PC-3 (cell line): ENCODE results near the gene TBCB. TPM values are rescaled to one million over a fixed set of nuclear protein-coding genes. Genes with fewer than 3 reads are reported as not detected.

Source experiments
- ATAC-seq: fragments of 200-7000 bp; cut with Tn5 transposase; 2 replicates; pipeline ENCODE4 v1.9.1; 2020; ENCODE audit warnings: mild to moderate bottlenecking, moderate library complexity
- BruUV-seq: library from RNA; stranded (reverse); fragments of 400-500 nt; replicated peaks from 2 replicates; lab custom pipeline; 2021; lab: Mats Ljungman, UMichigan
- CTCF ChIA-PET: fragments of 300-600 bp; sonication (Branson Sonifier 250); formaldehyde crosslinking; loops from one replicate; lab custom pipeline; 2022; ENCODE audit warnings: antibody characterized with exemption; lab: Charles Lee
- POLR2A ChIA-PET: fragments of 300-600 bp; sonication (Branson Sonifier 250); formaldehyde crosslinking; loops from one replicate; lab custom pipeline; 2022; ENCODE audit warnings: antibody characterized with exemption; ENCODE audit not compliant: unreplicated experiment; lab: Charles Lee
- DNase-seq: peaks from one replicate; pipeline ENCODE4 v3.0.0-alpha.2; 2015
- H2AFZ ChIP-seq: fragments of 300-600 bp; sonication (generic); 2 replicates; pipeline ENCODE4 v1.6.0; 2016; ENCODE audit warnings: antibody characterized with exemption, low read length
- H3F3A ChIP-seq: fragments of 300-600 bp; sonication (generic); one replicate; pipeline ENCODE4 v1.6.0; 2017; ENCODE audit warnings: antibody characterized with exemption, low read length, control low read depth, mild to moderate bottlenecking; ENCODE audit not compliant: unreplicated experiment
- H3K27ac ChIP-seq: fragments of 300-600 bp; sonication (generic); 2 replicates; pipeline ENCODE4 v1.5.1; 2016; ENCODE audit warnings: mild to moderate bottlenecking, low read length
- H3K27me3 ChIP-seq: fragments of 300-600 bp; sonication (generic); 2 replicates; pipeline ENCODE4 v1.6.1; 2016; ENCODE audit warnings: low read length, mixed read lengths
- H3K36me3 ChIP-seq: fragments of 300-600 bp; sonication (generic); 2 replicates; pipeline ENCODE4 v1.6.1; 2016; ENCODE audit warnings: low read depth, mixed run types, low read length, mixed read lengths
- H3K4me1 ChIP-seq: fragments of 300-600 bp; sonication (generic); 2 replicates; pipeline ENCODE4 v1.5.1; 2016; ENCODE audit warnings: low read length; ENCODE audit not compliant: insufficient read depth
- H3K4me2 ChIP-seq: fragments of 300-600 bp; sonication (generic); 2 replicates; pipeline ENCODE4 v1.6.0; 2016; ENCODE audit warnings: low read length
- H3K4me3 ChIP-seq: fragments of 300-600 bp; sonication (generic); 2 replicates; pipeline ENCODE4 v1.5.1; 2016; ENCODE audit warnings: mild to moderate bottlenecking, low read length, mixed read lengths
- H3K79me2 ChIP-seq: fragments of 300-600 bp; sonication (generic); 2 replicates; pipeline ENCODE4 v1.6.1; 2017; ENCODE audit warnings: low read length, mixed read lengths
- H3K9ac ChIP-seq: fragments of 300-600 bp; sonication (generic); 2 replicates; pipeline ENCODE4 v1.6.0; 2016; ENCODE audit warnings: mild to moderate bottlenecking, low read length
- H3K9me2 ChIP-seq: fragments of 300-600 bp; sonication (generic); replicated peaks from 2 replicates; pipeline ENCODE4 v1.6.1; 2016; ENCODE audit warnings: mixed run types, low read length, mixed read lengths
- H3K9me3 ChIP-seq: fragments of 300-600 bp; sonication (generic); 2 replicates; pipeline ENCODE4 v1.6.1; 2016; ENCODE audit warnings: low read length, mixed read lengths
- H4K20me1 ChIP-seq: fragments of 300-600 bp; sonication (generic); 2 replicates; pipeline ENCODE4 v1.6.1; 2016; ENCODE audit warnings: low read length, mixed read lengths
- EZH2 ChIP-seq: fragments of 300-600 bp; sonication (generic); IDR thresholded peaks from one replicate; pipeline ENCODE4 v1.6.1; 2017; ENCODE audit warnings: antibody characterized with exemption, mild to moderate bottlenecking, low read length; ENCODE audit not compliant: unreplicated experiment
- EZH2phosphoT487 ChIP-seq: fragments of 300-600 bp; sonication (generic); IDR thresholded peaks from 2 replicates; pipeline ENCODE4 v1.6.1; 2018; ENCODE audit warnings: mild to moderate bottlenecking, antibody characterized with exemption, low read length, borderline replicate concordance
- intact Hi-C: fragments of 100-400 bp; cut with micrococcal nuclease; formaldehyde crosslinking; loops from 2 replicates; pipeline ENCODE4 v1.9.0; 2023
- total RNA-seq: library from RNA; depleted of rRNA; stranded (reverse); fragments of >200 nt; gene quantifications from 2 replicates; pipeline ENCODE4 v1.2.3, GENCODE V29; 2014
- TF ChIP-seq, protein P1 (sequence below): fragments of 300-600 bp; sonication (generic); conservative IDR thresholded peaks from 2 replicates; pipeline ENCODE4 v1.5.1; 2017; ENCODE audit warnings: antibody characterized with exemption, low read depth, mild to moderate bottlenecking, low read length

TBCB gene
- total RNA-seq, 1 experiment from 2014 or later = 260 TPM

DNA sequence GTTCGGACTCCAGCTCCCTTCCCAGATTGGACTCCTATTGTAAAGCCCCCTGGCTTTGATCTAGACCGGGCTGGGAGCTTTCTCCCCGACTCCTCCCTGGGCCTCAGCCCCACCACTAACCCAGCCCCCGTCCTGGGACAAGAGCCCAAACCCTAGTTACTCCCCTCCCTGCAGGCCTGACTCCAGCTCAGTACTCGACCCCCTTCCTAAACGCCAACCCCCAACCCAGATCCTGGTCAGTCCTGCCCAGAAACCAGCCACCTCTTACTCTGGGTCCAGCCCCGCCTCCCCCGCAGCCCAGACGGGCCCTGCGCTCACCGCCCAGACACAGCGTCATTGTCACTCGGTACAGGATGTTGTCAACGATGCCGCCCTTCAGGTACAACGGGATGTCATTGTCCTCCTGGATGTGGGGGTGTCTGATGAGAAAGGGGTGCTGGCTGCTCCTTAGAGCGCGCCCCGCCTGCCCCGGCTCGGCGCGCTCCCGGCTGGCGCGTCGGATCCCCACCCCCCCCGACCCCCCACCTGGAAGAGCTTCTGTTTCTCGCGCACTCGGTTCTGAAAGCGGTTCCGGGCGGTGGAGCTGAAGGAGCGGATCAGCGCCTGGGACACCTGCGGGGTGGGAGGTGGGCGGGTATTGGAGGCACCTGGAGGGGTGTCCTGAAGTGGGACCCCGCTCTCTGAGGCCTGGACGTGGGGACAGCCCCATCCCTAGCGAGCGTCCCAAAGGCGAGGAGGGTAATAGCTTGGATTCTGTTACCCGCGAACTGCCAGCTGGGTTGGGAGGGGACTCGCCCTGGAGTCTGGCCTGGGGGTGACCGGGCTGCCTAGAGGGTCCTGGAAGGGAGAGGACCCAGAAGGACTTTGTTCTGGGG lies 36.1 kb downstream of the TBCB start:
- H3K4me2 ChIP-seq = no peak overlapping the region
- TF ChIP-seq EZH2phosphoT487 (no peak), EZH2 (no peak)
- TF ChIP-seq, protein P1, sequence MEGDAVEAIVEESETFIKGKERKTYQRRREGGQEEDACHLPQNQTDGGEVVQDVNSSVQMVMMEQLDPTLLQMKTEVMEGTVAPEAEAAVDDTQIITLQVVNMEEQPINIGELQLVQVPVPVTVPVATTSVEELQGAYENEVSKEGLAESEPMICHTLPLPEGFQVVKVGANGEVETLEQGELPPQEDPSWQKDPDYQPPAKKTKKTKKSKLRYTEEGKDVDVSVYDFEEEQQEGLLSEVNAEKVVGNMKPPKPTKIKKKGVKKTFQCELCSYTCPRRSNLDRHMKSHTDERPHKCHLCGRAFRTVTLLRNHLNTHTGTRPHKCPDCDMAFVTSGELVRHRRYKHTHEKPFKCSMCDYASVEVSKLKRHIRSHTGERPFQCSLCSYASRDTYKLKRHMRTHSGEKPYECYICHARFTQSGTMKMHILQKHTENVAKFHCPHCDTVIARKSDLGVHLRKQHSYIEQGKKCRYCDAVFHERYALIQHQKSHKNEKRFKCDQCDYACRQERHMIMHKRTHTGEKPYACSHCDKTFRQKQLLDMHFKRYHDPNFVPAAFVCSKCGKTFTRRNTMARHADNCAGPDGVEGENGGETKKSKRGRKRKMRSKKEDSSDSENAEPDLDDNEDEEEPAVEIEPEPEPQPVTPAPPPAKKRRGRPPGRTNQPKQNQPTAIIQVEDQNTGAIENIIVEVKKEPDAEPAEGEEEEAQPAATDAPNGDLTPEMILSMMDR = no peak
- POLR2A ChIA-PET = interaction anchor here (0.7 kb wide), 1 partner anchor 12 kb away, joined by 3 read pairs; the partner anchor contains the start of gene CAPNS1
- no peak overlapping the region for H2AFZ ChIP-seq
- H3K4me1 ChIP-seq = no peaks in the 10 kb centered on the region
- peaks cover 4% of the 10 kb centered on the region; the same call in 1 of the 2 replicates for H3K36me3 ChIP-seq
- no peak overlapping the region for H3K4me3 ChIP-seq
- no peaks in the 10 kb centered on the region for H3K79me2 ChIP-seq
- intact Hi-C loops = no loop called here
- no peaks in the 10 kb centered on the region for H3F3A ChIP-seq
- DNase-seq (no peak), ATAC-seq (no peak)
- H3K27me3 ChIP-seq = no peaks in the 10 kb centered on the region
- no peak overlapping the region for H3K9ac ChIP-seq
- H3K9me3 ChIP-seq = no peaks in the 10 kb centered on the region
- H3K9me2 ChIP-seq = no peaks in the 10 kb centered on the region
- H4K20me1 ChIP-seq = no peaks in the 10 kb centered on the region
- no TSS peak for BruUV-seq
- CTCF ChIA-PET = no interaction called here
- H3K27ac ChIP-seq = no peak overlapping the region

DNA sequence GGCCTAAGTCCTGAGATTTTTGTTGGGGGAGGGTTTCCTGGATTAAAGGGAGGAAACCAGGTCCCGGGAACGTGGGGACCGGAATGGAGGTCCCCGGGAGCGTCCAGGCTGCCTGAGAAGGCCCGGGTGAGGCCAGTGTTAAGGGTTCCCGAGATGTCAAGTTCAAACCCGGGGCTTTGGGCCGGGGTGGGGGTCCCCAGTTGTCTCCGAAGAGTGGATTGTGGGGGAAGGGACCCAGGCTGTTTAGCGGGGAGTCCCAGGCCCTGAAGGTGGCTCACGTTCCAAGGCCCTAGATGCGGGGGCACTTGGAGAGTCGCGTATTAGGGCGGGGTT lies 36.7 kb downstream of the TBCB start:
- no peak for TF ChIP-seq EZH2

DNA sequence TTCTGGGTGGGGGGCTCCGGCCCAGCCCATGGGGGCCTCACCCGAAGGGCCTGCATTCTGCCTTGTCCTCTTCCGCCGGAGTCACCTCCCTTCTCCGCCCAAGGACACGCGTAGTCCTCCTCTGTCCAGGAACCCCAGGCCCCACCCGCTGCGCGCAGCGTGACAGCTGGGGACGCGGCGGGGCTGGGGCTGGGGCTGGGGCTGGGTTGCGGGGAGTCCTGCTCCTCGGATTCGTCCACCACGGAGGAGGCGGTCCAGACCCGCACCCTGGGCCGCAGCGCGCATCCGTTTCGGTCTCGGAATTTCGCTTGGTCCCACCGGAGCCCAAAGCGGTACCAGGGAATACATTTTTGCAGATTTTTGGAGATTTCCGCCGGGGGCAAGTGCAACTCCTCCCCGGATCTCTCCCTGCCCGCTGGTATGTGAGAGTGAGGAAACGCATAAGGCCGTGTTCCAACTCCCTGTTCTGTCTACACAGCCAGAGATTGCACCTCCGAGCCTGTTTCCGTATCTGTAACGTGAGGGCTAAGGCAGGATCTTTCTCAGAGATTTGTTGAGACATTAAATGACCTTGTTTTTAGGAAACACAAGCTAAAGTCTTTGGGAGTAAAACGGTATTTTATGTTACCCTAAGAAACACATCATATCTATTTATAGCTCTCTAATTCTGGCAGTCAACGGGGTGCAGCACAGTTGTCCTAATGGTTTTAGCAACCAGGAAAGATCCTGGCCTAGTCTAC lies 37.3 kb downstream of the TBCB start, which contains the start of gene COX7A1:
TSS of gene COX7A1 (minus strand) at position 96 of the 740 bp plus-strand sequence. CDS start at position 56, 40 bp downstream.
- H3F3A ChIP-seq = no peaks in the 10 kb centered on the region
- POLR2A ChIA-PET = no interaction called here
- intact Hi-C loops = no loop called here
- no peaks in the 10 kb centered on the region for H3K27me3 ChIP-seq
- H3K9me2 ChIP-seq = no peaks in the 10 kb centered on the region
- CTCF ChIA-PET = no interaction called here
- H3K4me3 ChIP-seq = no peak within 1 kb of the TSS
- BruUV-seq = no TSS peak
- no peaks in the 10 kb centered on the region for H4K20me1 ChIP-seq
- H3K4me2 ChIP-seq = no peak within 1 kb of the TSS
- no peak within 1 kb of the TSS for H2AFZ ChIP-seq
- H3K79me2 ChIP-seq = no peaks in the 10 kb centered on the region
- H3K36me3 ChIP-seq = no peaks in the 10 kb centered on the region
- TF ChIP-seq EZH2phosphoT487 (no peak), EZH2 (no peak)
- TF ChIP-seq, protein P1 = no peak
- H3K27ac ChIP-seq = no peak within 1 kb of the TSS
- no peak for ATAC-seq
- no peaks in the 10 kb centered on the region for H3K9me3 ChIP-seq
- H3K9ac ChIP-seq = no peak within 1 kb of the TSS
- DNase-seq = no peak
- H3K4me1 ChIP-seq = no peaks in the 10 kb centered on the region

More for the DNA sequence above, 36.7 kb downstream of the TBCB start:
- H3K4me2 ChIP-seq = no peak overlapping the region
- POLR2A ChIA-PET = no interaction called here
- CTCF ChIA-PET = no interaction called here
- peaks cover 3% of the 10 kb centered on the region; the same call in 1 of the 2 replicates for H3K36me3 ChIP-seq
- no peaks in the 10 kb centered on the region for H3K9me2 ChIP-seq
- DNase-seq (no peak), ATAC-seq (no peak)
- H2AFZ ChIP-seq = no peak overlapping the region
- no peaks in the 10 kb centered on the region for H3F3A ChIP-seq
- no peak overlapping the region for H3K4me3 ChIP-seq
- H3K27ac ChIP-seq = no peak overlapping the region
- H4K20me1 ChIP-seq = no peaks in the 10 kb centered on the region
- H3K9me3 ChIP-seq = no peaks in the 10 kb centered on the region
- H3K9ac ChIP-seq = no peak overlapping the region
- intact Hi-C loops = no loop called here
- no peaks in the 10 kb centered on the region for H3K79me2 ChIP-seq
- no peaks in the 10 kb centered on the region for H3K27me3 ChIP-seq
- no TSS peak for BruUV-seq
- no peaks in the 10 kb centered on the region for H3K4me1 ChIP-seq
